HG03103 (cell line): ENCODE data around the gene LIPK.
"Not testable (repeated sequence)": the region's sequence is repeated elsewhere in the genome, so short reads cannot be mapped to it uniquely, and the experiment has no call there.

ENCODE experiments used
- ATAC-seq: cut with Tn5 transposase; IDR thresholded peaks from one replicate; pipeline ENCODE4 v1.9.1; 2021; ENCODE audit warnings: low read depth; ENCODE audit not compliant: unreplicated experiment

LIPK gene

GRCh38 chr10:88705958-88706357 lies at the start of gene LIPK:
Gene LIPK (plus strand): TSS chr10:88706249. CDS start chr10:88724544, 18,295 bp downstream.
- ATAC-seq, result no peak

GRCh38 chr10:88657901-88658300 lies 48.1 kb upstream of the LIPK start:
- no peak for ATAC-seq

GRCh38 chr10:88659725-88660597 lies 46.1 kb upstream of the LIPK start:
- no peak for ATAC-seq

- ATAC-seq, result no peak
Measured at GRCh38 chr10:88660598-88660884, 45.5 kb upstream of the LIPK start.

- ATAC-seq, result no peak
Measured at GRCh38 chr10:88661018-88661417, 45.0 kb upstream of the LIPK start.

- ATAC-seq, result no peak
Measured at GRCh38 chr10:88661577-88661976, 44.5 kb upstream of the LIPK start.

- ATAC-seq, result not testable (repeated sequence)
Measured at GRCh38 chr10:88663153-88663552, 42.9 kb upstream of the LIPK start.

GRCh38 chr10:88664142-88664541 lies 41.9 kb upstream of the LIPK start, which contains the start of gene LIPF:
Gene LIPF (plus strand): TSS chr10:88664442. CDS start chr10:88667298, 2,856 bp downstream.
- ATAC-seq, result no peak

GRCh38 chr10:88668465-88668864 lies 37.6 kb upstream of the LIPK start:
- ATAC-seq, result no peak

- ATAC-seq, result no peak
Measured at GRCh38 chr10:88670497-88670896, 35.6 kb upstream of the LIPK start.

GRCh38 chr10:88672041-88672440 lies 34.0 kb upstream of the LIPK start:
- ATAC-seq, result no peak

GRCh38 chr10:88676283-88677060 lies 29.6 kb upstream of the LIPK start:
- ATAC-seq, result no peak

- no peak for ATAC-seq
Measured at GRCh38 chr10:88680958-88681357, 25.1 kb upstream of the LIPK start.

GRCh38 chr10:88682491-88682890 lies 23.6 kb upstream of the LIPK start:
- no peak for ATAC-seq

GRCh38 chr10:88687853-88688467 lies 18.1 kb upstream of the LIPK start:
- no peak for ATAC-seq

GRCh38 chr10:88689366-88689765 lies 16.7 kb upstream of the LIPK start:
- ATAC-seq, result no peak

GRCh38 chr10:88693392-88694020 lies 12.5 kb upstream of the LIPK start:
- no peak for ATAC-seq

- ATAC-seq, result no peak
Measured at GRCh38 chr10:88702848-88703597, 3.0 kb upstream of the LIPK start.

GRCh38 chr10:88707429-88708155 lies 1.5 kb downstream of the LIPK start:
- ATAC-seq, result no peak
